Measurements from ENCODE around the gene GMCL2. TPM values are rescaled to one million over a fixed set of nuclear protein-coding genes. Genes with fewer than 3 reads are reported as not detected.

GMCL2 gene
- total RNA-seq, 1 experiment from 2014 or later, result not detected

DNA sequence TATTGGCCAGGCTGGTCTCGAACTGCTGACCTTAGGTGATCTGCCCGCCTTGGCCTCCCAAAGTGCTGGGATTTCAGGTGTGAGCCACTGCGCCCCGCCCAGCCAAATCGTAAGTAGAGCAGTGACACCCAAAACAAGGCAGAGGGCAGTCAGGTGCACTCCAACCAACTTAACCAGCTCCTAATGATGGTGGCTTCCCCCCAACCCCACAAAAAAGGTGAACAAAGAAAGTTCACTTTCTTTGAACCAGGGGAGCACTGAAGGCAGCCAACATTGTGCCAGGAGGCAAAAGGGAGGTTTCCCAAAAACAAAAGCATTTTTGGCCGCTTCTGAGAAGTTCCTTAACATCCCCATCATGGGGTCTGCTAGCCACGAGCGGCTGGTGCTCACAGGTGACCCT, 9.6 kb downstream of the GMCL2 start:
- H2AK5ac ChIP-seq (ENCODE audit: insufficient read length, low read length), result no peak overlapping the region
- Mint-ChIP-seq H3K36me3 (ENCODE audit: insufficient read depth in 1 of 3, low read depth in 3 of 3) (peaks cover 0 to 9% (median 9%) of the 10 kb centered on the region in 3 experiments; a peak in 5 of 7 replicates), H3K27ac (peak overlapping the region; percentile 3 to 92 (median 86); a peak in 4 of 7 replicates), H3K4me3 (no peak overlapping the region), H3K4me1 (peaks cover 32% of the 10 kb centered on the region in 2 experiments), H3K9me3 (peaks cover 5 to 9% of the 10 kb centered on the region in 2 experiments), H3K27me3 (ENCODE audit: low read depth) (no peaks in the 10 kb centered on the region)
- H4K5ac ChIP-seq (ENCODE audit: insufficient read length, low read depth, low read length), result no peak overlapping the region
- H3K4me1 ChIP-seq (ENCODE audit: insufficient read depth, low read length), result peaks cover 6% of the 10 kb centered on the region; the same call in 1 of the 2 replicates
- no peak overlapping the region for H3K4me2 ChIP-seq (ENCODE audit: insufficient read depth, insufficient read length, low read length)
- no peak overlapping the region for H2AFZ ChIP-seq (ENCODE audit: low read length)
- no peak overlapping the region for H3K9ac ChIP-seq (ENCODE audit: extremely low read depth, insufficient read length, low read length)
- H3K79me2 ChIP-seq (ENCODE audit: insufficient read depth, low read length), result no peaks in the 10 kb centered on the region
- no peak overlapping the region for H2BK120ac ChIP-seq (ENCODE audit: low read depth, low read length, poor library complexity, severe bottlenecking)
- H2BK5ac ChIP-seq (ENCODE audit: insufficient read length, low read length), result no peak overlapping the region
- no peak overlapping the region for H3K56ac ChIP-seq (ENCODE audit: insufficient read length, low read depth, low read length)
- TF ChIP-seq, protein P1, sequence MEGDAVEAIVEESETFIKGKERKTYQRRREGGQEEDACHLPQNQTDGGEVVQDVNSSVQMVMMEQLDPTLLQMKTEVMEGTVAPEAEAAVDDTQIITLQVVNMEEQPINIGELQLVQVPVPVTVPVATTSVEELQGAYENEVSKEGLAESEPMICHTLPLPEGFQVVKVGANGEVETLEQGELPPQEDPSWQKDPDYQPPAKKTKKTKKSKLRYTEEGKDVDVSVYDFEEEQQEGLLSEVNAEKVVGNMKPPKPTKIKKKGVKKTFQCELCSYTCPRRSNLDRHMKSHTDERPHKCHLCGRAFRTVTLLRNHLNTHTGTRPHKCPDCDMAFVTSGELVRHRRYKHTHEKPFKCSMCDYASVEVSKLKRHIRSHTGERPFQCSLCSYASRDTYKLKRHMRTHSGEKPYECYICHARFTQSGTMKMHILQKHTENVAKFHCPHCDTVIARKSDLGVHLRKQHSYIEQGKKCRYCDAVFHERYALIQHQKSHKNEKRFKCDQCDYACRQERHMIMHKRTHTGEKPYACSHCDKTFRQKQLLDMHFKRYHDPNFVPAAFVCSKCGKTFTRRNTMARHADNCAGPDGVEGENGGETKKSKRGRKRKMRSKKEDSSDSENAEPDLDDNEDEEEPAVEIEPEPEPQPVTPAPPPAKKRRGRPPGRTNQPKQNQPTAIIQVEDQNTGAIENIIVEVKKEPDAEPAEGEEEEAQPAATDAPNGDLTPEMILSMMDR (conservative IDR thresholded peaks at IDR 0.05), result peak; percentile 44; the same call in 2 of the 3 replicates
- no peak overlapping the region for H3T11ph ChIP-seq (ENCODE audit: low read length)
- H2BK15ac ChIP-seq (ENCODE audit: low read depth, low read length), result no peak overlapping the region
- H3K23me2 ChIP-seq (ENCODE audit: insufficient read length, low read depth, low read length, poor library complexity, severe bottlenecking), result no peaks in the 10 kb centered on the region
- no CpG with 5 or more reads among the region's 8 CpGs for WGBS (ENCODE audit: extremely low coverage, insufficient read length, low lambda C conversion rate)
- H4K20me1 ChIP-seq (ENCODE audit: control insufficient read depth, insufficient read depth, insufficient read length), result peaks cover 3% of the 10 kb centered on the region
- peak; percentile 61 for DNase-seq
- no peak overlapping the region for H3K23ac ChIP-seq (ENCODE audit: insufficient read length, low read depth, low read length)
- no peak overlapping the region for H3K14ac ChIP-seq (ENCODE audit: insufficient read depth, low read length)
- no peak overlapping the region for H3K4ac ChIP-seq (ENCODE audit: low read depth, low read length)
- no peaks in the 10 kb centered on the region for H3K9me3 ChIP-seq (ENCODE audit: control insufficient read depth, low read depth, low read length)
- H3K79me1 ChIP-seq (ENCODE audit: insufficient read depth, low read depth, low read length, poor library complexity, severe bottlenecking), result no peaks in the 10 kb centered on the region
- H4K8ac ChIP-seq (replicated peaks; ENCODE audit: insufficient read length, low read depth, low read length), result no peak overlapping the region
- no peak overlapping the region for H3K27ac ChIP-seq (ENCODE audit: insufficient read length, low read depth, low read length)
- peak overlapping the region; percentile 10 for H3K18ac ChIP-seq (ENCODE audit: insufficient read length, low read depth, low read length)
- H2BK12ac ChIP-seq (ENCODE audit: insufficient read length, low read depth, low read length), result no peak overlapping the region
- H4K91ac ChIP-seq (ENCODE audit: insufficient read length, low read depth, low read length), result no peak overlapping the region
- no peak overlapping the region for H2BK20ac ChIP-seq (ENCODE audit: low read depth, low read length, poor library complexity, severe bottlenecking)
- H3K27me3 ChIP-seq (ENCODE audit: insufficient read depth, low read length), result no peaks in the 10 kb centered on the region

All from H9 (cell line).